ENCODE results near the gene TMED10. TPM values are rescaled to one million over a fixed set of nuclear protein-coding genes. Genes with fewer than 3 reads are reported as not detected.

TMED10 gene
- total and polyA plus RNA-seq, 2 of the 13 experiments (the other 11 are each of a cell fraction or from before 2014, with no cell fraction given), result 311 to 377 TPM

- in situ Hi-C loops (cut with HindIII; ENCODE audit: extremely low pct_ligation_motif_present, low pct_unique_long_range_greater_than_20kb), result no loop called here
- ATAC-seq, result no peak
Observed at GRCh38 chr14:75150150-75150549, 26.3 kb downstream of the TMED10 start.

GRCh38 chr14:75147423-75148071 lies 28.9 kb downstream of the TMED10 start:
- H3K79me2 ChIP-seq (ENCODE audit: insufficient read depth, low read length), result peaks cover 33% of the 10 kb centered on the region
- peak overlapping the region in 1 of 3 experiments; percentile 3; a peak in 1 of 6 replicates for H3K4me3 ChIP-seq (replicated peaks in 1 of 3; ENCODE audit: insufficient read depth in 1 of 3, low read depth in 2 of 3, low read length in 3 of 3)
- intact Hi-C loops (cut with micrococcal nuclease; ENCODE audit: unreplicated experiment), result loop anchor here (1.0 to 2.0 kb wide), 3 partner anchors 15 to 149 kb away; no protein-coding TSS in a partner anchor
- peaks cover 0 to 45% of the 10 kb centered on the region in 2 experiments for H3K36me3 ChIP-seq (replicated peaks in 1 of 2; ENCODE audit: control insufficient read depth in 1 of 2, insufficient read depth in 2 of 2, low read length in 2 of 2)
- ChIA-PET CTCF (ENCODE audit: low intra/inter-chr PET ratio, low total read pairs) (no interaction called here), POLR2A (interaction anchor here (1.0 kb wide), 1 partner anchor 9 kb away, joined by 3 read pairs; no protein-coding TSS in a partner anchor)
- in situ Hi-C loops (cut with HindIII; ENCODE audit: extremely low pct_ligation_motif_present, low pct_unique_long_range_greater_than_20kb), result no loop called here
- peak; percentile 97 for DNase-seq (ENCODE audit: low spot score)
- H3K27ac ChIP-seq (ENCODE audit: extremely low read length, insufficient read depth, low read length), result peak overlapping the region; percentile 75
- ATAC-seq, result peak; percentile 98
- H3K27me3 ChIP-seq (ENCODE audit: control insufficient read depth in 1 of 2, insufficient read depth in 2 of 2, low read length in 2 of 2), result no peaks in the 10 kb centered on the region
- no TSS peak for BruUV-seq (replicated peaks)
- no peak overlapping the region for H2AFZ ChIP-seq (ENCODE audit: low read length)
- H3K4me2 ChIP-seq (ENCODE audit: low read depth, low read length), result peak overlapping the region; percentile 63
- peak overlapping the region; percentile 65 for H3K9ac ChIP-seq (ENCODE audit: insufficient read depth, low read depth, low read length)
- H4K20me1 ChIP-seq (ENCODE audit: insufficient read depth, low read length), result no peaks in the 10 kb centered on the region
- peaks cover 75% of the 10 kb centered on the region for H3K4me1 ChIP-seq (ENCODE audit: insufficient read depth, low read length)
- peak; percentile 93 for FAIRE-seq
- 34% methylated on average over 12 of the region's 13 CpGs for WGBS (ENCODE audit: low lambda C conversion rate)
- no peaks in the 10 kb centered on the region for H3K9me3 ChIP-seq (ENCODE audit: low read length)
- no peak for TF ChIP-seq MAFF (IDR thresholded peaks at IDR 0.05; ENCODE audit: low read depth, low read length)
- TF ChIP-seq THAP8 (CRISPR knock-in tag; IDR thresholded peaks at IDR 0.05; ENCODE audit: borderline replicate concordance), result no peak
- no peak for TF ChIP-seq NCOA1 (CRISPR knock-in tag; IDR thresholded peaks at IDR 0.05)
- no peak for TF ChIP-seq ZBTB39 (CRISPR knock-in tag; IDR thresholded peaks at IDR 0.05)
- TF ChIP-seq EED (CRISPR knock-in tag; IDR thresholded peaks at IDR 0.05), result no peak
- peak; percentile 13; the same call in 1 of the 2 replicates for TF ChIP-seq NR2F6 (IDR thresholded peaks at IDR 0.05)
- TF ChIP-seq NR2F6 (CRISPR knock-in tag; IDR thresholded peaks at IDR 0.05), result peak; percentile 63; the same call in 1 of the 2 replicates
- no peak for TF ChIP-seq NPAS2 (CRISPR knock-in tag; IDR thresholded peaks at IDR 0.05; ENCODE audit: borderline replicate concordance)
- TF ChIP-seq ZIK1 (CRISPR knock-in tag; IDR thresholded peaks at IDR 0.05; ENCODE audit: borderline replicate concordance, low read depth), result no peak
- TF ChIP-seq CCDC6 (CRISPR knock-in tag; IDR thresholded peaks at IDR 0.05), result no peak
- TF ChIP-seq MIER3 (CRISPR knock-in tag; IDR thresholded peaks at IDR 0.05; ENCODE audit: borderline replicate concordance), result no peak
- TF ChIP-seq ZNF30 (CRISPR knock-in tag; IDR thresholded peaks at IDR 0.05), result no peak
- TF ChIP-seq HNRNPK (IDR thresholded peaks at IDR 0.05; ENCODE audit: low read depth, low read length, poor library complexity, severe bottlenecking), result no peak
- peak; percentile 20; the same call in 1 of the 2 replicates for TF ChIP-seq RCOR2 (CRISPR knock-in tag; IDR thresholded peaks at IDR 0.05)
- TF ChIP-seq ZNF33A (CRISPR knock-in tag; IDR thresholded peaks at IDR 0.05; ENCODE audit: borderline replicate concordance), result no peak

More at GRCh38 chr14:75150150-75150549, 26.3 kb downstream of the TMED10 start:
- H3K9me3 ChIP-seq (ENCODE audit: low read length), result no peaks in the 10 kb centered on the region
- 84% methylated on average over 2 of the region's 2 CpGs for WGBS (ENCODE audit: low lambda C conversion rate)
- FAIRE-seq (no peak), DNase-seq (ENCODE audit: low spot score) (no peak)
- no peak overlapping the region for H3K27ac ChIP-seq (ENCODE audit: extremely low read length, insufficient read depth, low read length)
- peaks cover 0 to 35% of the 10 kb centered on the region in 2 experiments for H3K36me3 ChIP-seq (replicated peaks in 1 of 2; ENCODE audit: control insufficient read depth in 1 of 2, insufficient read depth in 2 of 2, low read length in 2 of 2)
- intact Hi-C loops (cut with micrococcal nuclease; ENCODE audit: unreplicated experiment), result no loop called here
- H3K9ac ChIP-seq (ENCODE audit: insufficient read depth, low read depth, low read length), result no peak overlapping the region; the same call in 1 of the 2 replicates
- POLR2A ChIA-PET, result no interaction called here
- BruUV-seq (replicated peaks), result no TSS peak
- TF ChIP-seq CEBPB (IDR thresholded peaks at IDR 0.05; ENCODE audit: borderline replicate concordance, low read depth, low read length) (peak; percentile 50), CEBPG (CRISPR knock-in tag; IDR thresholded peaks at IDR 0.05) (peak; percentile 24; the same call in 1 of the 2 replicates), ASH2L (IDR thresholded peaks at IDR 0.05; ENCODE audit: insufficient read length, low read depth, low read length) (no peak), PAF1 (CRISPR knock-in tag; IDR thresholded peaks at IDR 0.05) (no peak), MED1 (CRISPR knock-in tag; IDR thresholded peaks at IDR 0.05) (no peak)
- H3K27me3 ChIP-seq (ENCODE audit: control insufficient read depth in 1 of 2, insufficient read depth in 2 of 2, low read length in 2 of 2), result no peaks in the 10 kb centered on the region
- no peak overlapping the region for H3K4me2 ChIP-seq (ENCODE audit: low read depth, low read length)
- H4K20me1 ChIP-seq (ENCODE audit: insufficient read depth, low read length), result no peaks in the 10 kb centered on the region
- CTCF ChIA-PET (ENCODE audit: low intra/inter-chr PET ratio, low total read pairs), result no interaction called here
- H2AFZ ChIP-seq (ENCODE audit: low read length), result no peak overlapping the region
- H3K4me1 ChIP-seq (ENCODE audit: insufficient read depth, low read length), result peaks cover 69% of the 10 kb centered on the region
- peaks cover 37% of the 10 kb centered on the region for H3K79me2 ChIP-seq (ENCODE audit: insufficient read depth, low read length)
- H3K4me3 ChIP-seq (replicated peaks in 1 of 3; ENCODE audit: insufficient read depth in 1 of 3, low read depth in 2 of 3, low read length in 3 of 3), result no peak overlapping the region
